Transverse colon (tissue), 4 donors: ENCODE measurements around the gene GNS.

Experiments used
- CTCF ChIP-seq, 5 experiments: fragments of 200-600 bp in 3 of 5; fragments of 450-650 bp in 2 of 5; sonication (generic) in 3 of 5; IDR thresholded peaks; 1 replicate in 2 of 5; 2 replicates in 3 of 5; pipeline ENCODE4 v1.5.1; 2016 to 2017; ENCODE audit warnings: antibody characterized with exemption in 5 of 5, inconsistent platforms in 3 of 5, mild to moderate bottlenecking in 2 of 5, moderate library complexity in 1 of 5
- EP300 ChIP-seq: sonication (generic); formaldehyde crosslinking; IDR thresholded peaks from one replicate; pipeline ENCODE4 v1.6.1; 2017; ENCODE audit warnings: antibody characterized with exemption, low read depth
- POLR2A ChIP-seq: fragments of 450-650 bp; IDR thresholded peaks from one replicate; pipeline ENCODE4 v1.6.1; 2016; ENCODE audit warnings: antibody characterized with exemption, mild to moderate bottlenecking, moderate library complexity
- POLR2AphosphoS5 ChIP-seq, 3 donors: sonication (generic); formaldehyde crosslinking; IDR thresholded peaks; one replicate each; pipeline ENCODE4 v1.6.1; 2016; ENCODE audit warnings: antibody characterized with exemption in 3 of 3

- TF ChIP-seq POLR2A (no peak), CTCF (IDR thresholded peaks at IDR 0.05) (no peak), EP300 (no peak), POLR2AphosphoS5 (IDR thresholded peaks at IDR 0.05) (no peak)
Measured at GRCh38 chr12:64753427-64753826, 5.8 kb downstream of the GNS start.
